Endothelial cell of umbilical vein (primary cell): Measurements from ENCODE around the gene GRID1.

ENCODE experiments used
- EZH2 ChIP-seq: IDR thresholded peaks from 2 replicates; pipeline ENCODE4 v1.6.1; 2012; ENCODE audit warnings: borderline replicate concordance, low read depth, mild to moderate bottlenecking, moderate library complexity, low read length, inconsistent platforms; ENCODE audit not compliant: severe bottlenecking
- FOS ChIP-seq: IDR thresholded peaks from 2 replicates; pipeline ENCODE4 v1.6.1; 2011; ENCODE audit warnings: mild to moderate bottlenecking, low read length, moderate library complexity, borderline replicate concordance; ENCODE audit not compliant: insufficient read depth
- JUN ChIP-seq: IDR thresholded peaks from 2 replicates; pipeline ENCODE4 v1.6.1; 2011; ENCODE audit warnings: borderline replicate concordance, low read depth; ENCODE audit not compliant: insufficient read length, insufficient read depth
- MYC ChIP-seq: IDR thresholded peaks from one replicate; pipeline ENCODE4 v1.6.1; 2011; ENCODE audit warnings: mild to moderate bottlenecking, low read depth, low read length
- POLR2A ChIP-seq: IDR thresholded peaks from 2 replicates; pipeline ENCODE4 v1.6.1; 2012; ENCODE audit warnings: low read depth, mild to moderate bottlenecking, control low read depth, low read length
- POLR2AphosphoS5 ChIP-seq: IDR thresholded peaks from 2 replicates; pipeline ENCODE4 v1.6.1; 2012; ENCODE audit warnings: low read depth, mild to moderate bottlenecking, control low read depth, low read length, moderate library complexity; ENCODE audit not compliant: insufficient read depth
- TF ChIP-seq, protein P1 (sequence below), 2 donors: IDR thresholded peaks; 1 replicate in 1 of 2; 2 replicates in 1 of 2; pipeline ENCODE4 v1.5.1; 2011; ENCODE audit warnings: low read length in 2 of 2, mild to moderate bottlenecking in 2 of 2, moderate library complexity in 2 of 2, control low read depth in 1 of 2, inconsistent platforms in 1 of 2, low read depth in 1 of 2; ENCODE audit not compliant: insufficient read depth in 1 of 2; ENCODE audit errors: extremely low read depth in 1 of 2

DNA sequence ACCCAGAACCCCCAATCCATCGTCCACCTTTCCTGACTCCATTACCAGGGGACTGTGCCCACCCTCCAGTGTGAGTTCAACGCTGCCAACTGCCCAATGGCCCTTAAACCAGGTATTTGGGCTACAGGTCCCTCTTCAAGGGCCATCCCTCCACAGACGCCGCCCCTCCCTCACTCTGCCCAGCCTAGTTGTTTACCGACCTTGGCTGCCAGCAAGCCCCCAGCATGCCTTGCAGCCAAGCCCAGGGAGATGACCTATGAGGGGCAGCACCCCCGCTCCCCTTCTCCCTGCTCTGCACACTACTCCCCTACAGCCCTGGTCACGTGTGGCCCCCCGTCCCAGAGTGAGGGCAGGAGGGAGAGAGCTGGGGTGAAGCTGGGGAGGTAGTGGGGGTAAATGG, 147.3 kb downstream of the GRID1 start:
- TF ChIP-seq POLR2AphosphoS5 (no peak), EZH2 (no peak), POLR2A (no peak), JUN (no peak), MYC (no peak), FOS (no peak)
- TF ChIP-seq, protein P1, sequence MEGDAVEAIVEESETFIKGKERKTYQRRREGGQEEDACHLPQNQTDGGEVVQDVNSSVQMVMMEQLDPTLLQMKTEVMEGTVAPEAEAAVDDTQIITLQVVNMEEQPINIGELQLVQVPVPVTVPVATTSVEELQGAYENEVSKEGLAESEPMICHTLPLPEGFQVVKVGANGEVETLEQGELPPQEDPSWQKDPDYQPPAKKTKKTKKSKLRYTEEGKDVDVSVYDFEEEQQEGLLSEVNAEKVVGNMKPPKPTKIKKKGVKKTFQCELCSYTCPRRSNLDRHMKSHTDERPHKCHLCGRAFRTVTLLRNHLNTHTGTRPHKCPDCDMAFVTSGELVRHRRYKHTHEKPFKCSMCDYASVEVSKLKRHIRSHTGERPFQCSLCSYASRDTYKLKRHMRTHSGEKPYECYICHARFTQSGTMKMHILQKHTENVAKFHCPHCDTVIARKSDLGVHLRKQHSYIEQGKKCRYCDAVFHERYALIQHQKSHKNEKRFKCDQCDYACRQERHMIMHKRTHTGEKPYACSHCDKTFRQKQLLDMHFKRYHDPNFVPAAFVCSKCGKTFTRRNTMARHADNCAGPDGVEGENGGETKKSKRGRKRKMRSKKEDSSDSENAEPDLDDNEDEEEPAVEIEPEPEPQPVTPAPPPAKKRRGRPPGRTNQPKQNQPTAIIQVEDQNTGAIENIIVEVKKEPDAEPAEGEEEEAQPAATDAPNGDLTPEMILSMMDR (IDR thresholded peaks at IDR 0.05; ENCODE audit: extremely low read depth in 1 of 2, insufficient read depth in 1 of 2, low read depth in 1 of 2, low read length in 2 of 2): no peak
